GM10248 (cell line): ENCODE data around the gene KLHL25.

Experiments
- CTCF ChIA-PET: fragments of 300-600 bp; sonication (Branson Sonifier 250); formaldehyde crosslinking; extraction: SDS; loops from one replicate; lab custom pipeline; 2021; ENCODE audit warnings: antibody characterized with exemption; lab: Yijun Ruan, JAX
- POLR2A ChIA-PET: fragments of 350-650 bp; sonication (Branson Sonifier 250); formaldehyde crosslinking; extraction: SDS; loops from one replicate; lab custom pipeline; 2020; ENCODE audit warnings: antibody characterized with exemption; lab: Yijun Ruan, JAX
- DNase-seq: peaks from one replicate; pipeline ENCODE4 v3.0.0; 2012; ENCODE audit errors: extremely low spot score
- TF ChIP-seq, protein P1 (sequence below): IDR thresholded peaks from 2 replicates; pipeline ENCODE4 v1.5.1; 2012; ENCODE audit warnings: mild to moderate bottlenecking, low read depth; ENCODE audit errors: extremely low read depth, missing control alignments, control extremely low read depth

Gene KLHL25

DNA sequence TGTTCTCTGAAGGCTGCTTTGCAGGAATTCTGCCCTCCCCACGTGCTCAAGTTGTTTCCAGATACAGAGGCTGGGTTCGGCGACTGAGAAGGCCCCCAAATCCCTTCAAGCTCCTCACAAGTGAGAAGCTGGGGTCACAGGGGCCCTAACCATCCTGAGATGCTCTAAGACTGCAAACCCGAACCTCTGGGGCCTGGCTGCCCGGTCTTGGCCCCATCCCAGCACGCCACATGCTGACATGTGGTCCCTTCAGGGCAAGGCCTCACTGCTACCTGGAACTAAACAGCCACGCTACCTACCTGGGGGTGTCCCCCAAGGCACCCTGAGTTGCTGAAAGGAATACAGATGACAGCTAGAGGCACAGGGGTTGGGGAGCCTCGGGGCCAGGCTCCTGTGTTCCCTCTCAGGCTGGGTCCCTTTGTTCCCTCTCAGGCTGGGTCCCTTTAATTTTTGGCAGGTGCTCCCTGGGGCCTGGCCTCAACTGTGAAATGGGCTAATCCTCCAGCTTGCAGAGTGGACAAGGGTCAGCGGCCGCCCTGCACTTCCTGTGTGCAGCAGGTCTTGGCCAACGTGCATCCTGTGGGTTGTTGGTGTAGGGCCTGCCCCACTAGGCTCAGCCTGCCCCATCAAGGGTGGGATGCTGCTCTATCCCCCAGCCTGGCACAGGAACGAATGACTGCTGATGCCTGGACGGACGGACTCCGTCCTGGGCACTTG lies 32.5 kb downstream of the KLHL25 start:
- POLR2A ChIA-PET: interaction anchor here (0.6 kb wide), 1 partner anchor 23 kb away, joined by 3 read pairs; no protein-coding TSS in a partner anchor

DNA sequence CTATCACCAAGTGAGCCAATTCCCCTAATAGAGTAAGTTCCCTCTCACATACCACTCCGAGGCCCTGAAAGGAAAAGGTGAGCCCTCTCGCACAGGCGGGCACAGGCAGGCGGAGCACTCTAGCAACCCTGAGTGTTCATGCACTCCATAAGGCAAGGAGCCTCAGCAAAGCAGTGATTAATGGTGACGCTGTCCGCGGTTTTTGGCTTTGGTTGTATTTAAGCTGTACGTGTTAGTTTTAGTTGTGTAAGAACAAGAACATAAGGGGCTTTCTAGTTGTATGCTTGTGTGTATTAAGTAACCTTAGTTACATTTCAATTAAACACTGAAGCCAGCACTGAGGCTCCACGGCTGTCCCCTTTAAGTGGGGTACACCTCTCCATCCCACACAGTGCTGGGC lies 33.1 kb downstream of the KLHL25 start:
- no peak for DNase-seq
- ChIA-PET CTCF (interaction anchor here (1.1 to 2.3 kb wide), 4 partner anchors 10 to 37 kb away, joined by 3 to 7 read pairs (median 3); no protein-coding TSS in a partner anchor), POLR2A (no interaction called here)
- TF ChIP-seq, protein P1, sequence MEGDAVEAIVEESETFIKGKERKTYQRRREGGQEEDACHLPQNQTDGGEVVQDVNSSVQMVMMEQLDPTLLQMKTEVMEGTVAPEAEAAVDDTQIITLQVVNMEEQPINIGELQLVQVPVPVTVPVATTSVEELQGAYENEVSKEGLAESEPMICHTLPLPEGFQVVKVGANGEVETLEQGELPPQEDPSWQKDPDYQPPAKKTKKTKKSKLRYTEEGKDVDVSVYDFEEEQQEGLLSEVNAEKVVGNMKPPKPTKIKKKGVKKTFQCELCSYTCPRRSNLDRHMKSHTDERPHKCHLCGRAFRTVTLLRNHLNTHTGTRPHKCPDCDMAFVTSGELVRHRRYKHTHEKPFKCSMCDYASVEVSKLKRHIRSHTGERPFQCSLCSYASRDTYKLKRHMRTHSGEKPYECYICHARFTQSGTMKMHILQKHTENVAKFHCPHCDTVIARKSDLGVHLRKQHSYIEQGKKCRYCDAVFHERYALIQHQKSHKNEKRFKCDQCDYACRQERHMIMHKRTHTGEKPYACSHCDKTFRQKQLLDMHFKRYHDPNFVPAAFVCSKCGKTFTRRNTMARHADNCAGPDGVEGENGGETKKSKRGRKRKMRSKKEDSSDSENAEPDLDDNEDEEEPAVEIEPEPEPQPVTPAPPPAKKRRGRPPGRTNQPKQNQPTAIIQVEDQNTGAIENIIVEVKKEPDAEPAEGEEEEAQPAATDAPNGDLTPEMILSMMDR: no peak

More for the DNA sequence above, 32.5 kb downstream of the KLHL25 start:
- TF ChIP-seq, protein P1: no peak
- no peak for DNase-seq
- CTCF ChIA-PET: interaction anchor here (1.6 to 2.3 kb wide), 2 partner anchors 17 to 38 kb away, joined by 3 to 7 read pairs; no protein-coding TSS in a partner anchor

DNA sequence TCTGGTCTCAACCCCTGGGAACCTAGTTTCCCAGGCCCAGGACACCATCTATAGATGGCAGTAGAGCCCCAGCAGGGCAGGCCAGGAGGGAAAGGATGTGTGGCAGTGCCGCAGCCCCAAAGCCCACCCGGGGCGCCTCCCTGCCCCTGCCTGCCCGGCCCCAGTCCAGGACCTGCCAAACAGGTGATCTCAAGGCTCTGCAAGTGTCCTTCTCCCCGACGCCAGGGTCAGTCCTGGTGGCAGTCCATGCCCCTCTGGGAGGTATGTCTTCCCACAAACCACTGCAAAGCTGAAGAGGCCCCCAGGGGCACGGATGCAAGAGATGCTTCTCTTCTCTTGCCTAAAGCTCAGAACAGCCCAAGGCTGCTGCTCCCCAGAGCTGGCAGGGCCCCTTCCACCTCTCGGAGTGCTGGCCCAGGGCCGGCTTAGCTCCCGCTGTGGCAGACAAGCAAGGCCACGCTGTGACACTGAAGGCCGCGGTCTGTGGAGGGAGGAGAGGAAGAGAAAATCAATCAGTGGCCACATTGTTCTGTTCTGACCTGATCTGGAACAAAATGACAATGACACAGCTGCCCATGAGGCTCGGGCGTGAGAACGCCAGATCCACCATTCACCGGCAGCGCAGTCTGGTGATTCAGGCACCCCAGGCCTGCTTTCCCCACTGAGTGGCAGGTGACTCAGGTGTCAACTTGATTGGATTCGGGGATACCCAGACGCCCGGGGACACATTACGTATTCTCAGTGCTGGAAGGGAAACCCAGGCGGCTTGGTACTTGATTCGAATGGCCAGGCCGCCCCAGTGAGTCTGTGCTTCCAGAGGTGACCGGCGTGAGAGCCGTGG lies 34.0 kb downstream of the KLHL25 start:
- DNase-seq: no peak
- POLR2A ChIA-PET: interaction anchor here (1.0 kb wide), 1 partner anchor 11 kb away, joined by 4 read pairs; no protein-coding TSS in a partner anchor
- CTCF ChIA-PET: interaction anchor here (0.7 to 2.3 kb wide), 7 partner anchors 9 to 128 kb away, joined by 3 to 7 read pairs (median 3); no protein-coding TSS in a partner anchor
- TF ChIP-seq, protein P1: no peak

DNA sequence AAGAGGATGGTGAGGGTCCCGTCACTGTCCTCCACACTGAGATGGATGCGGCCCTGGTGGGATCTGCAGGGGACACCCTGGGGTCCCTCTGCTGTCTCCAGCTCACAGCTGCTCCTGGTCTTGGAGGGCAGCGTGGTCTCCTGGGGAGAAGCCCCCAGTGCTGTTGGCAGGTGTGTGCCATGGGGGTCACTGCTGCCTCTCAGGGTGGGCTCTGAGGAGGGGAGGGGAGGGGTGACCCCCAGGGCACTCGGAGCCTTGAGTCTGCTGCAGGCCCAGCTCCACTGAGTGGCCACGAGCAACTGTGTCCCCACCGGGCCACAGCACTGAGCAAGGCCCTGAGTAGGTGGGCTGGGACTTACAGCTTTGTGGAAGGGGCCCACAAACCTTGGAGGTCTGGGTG lies 34.7 kb downstream of the KLHL25 start:
- ChIA-PET POLR2A (no interaction called here), CTCF (interaction anchor here (1.4 to 2.3 kb wide), 2 partner anchors 10 to 19 kb away, joined by 3 to 7 read pairs; no protein-coding TSS in a partner anchor)
- TF ChIP-seq, protein P1: no peak
- DNase-seq: no peak

DNA sequence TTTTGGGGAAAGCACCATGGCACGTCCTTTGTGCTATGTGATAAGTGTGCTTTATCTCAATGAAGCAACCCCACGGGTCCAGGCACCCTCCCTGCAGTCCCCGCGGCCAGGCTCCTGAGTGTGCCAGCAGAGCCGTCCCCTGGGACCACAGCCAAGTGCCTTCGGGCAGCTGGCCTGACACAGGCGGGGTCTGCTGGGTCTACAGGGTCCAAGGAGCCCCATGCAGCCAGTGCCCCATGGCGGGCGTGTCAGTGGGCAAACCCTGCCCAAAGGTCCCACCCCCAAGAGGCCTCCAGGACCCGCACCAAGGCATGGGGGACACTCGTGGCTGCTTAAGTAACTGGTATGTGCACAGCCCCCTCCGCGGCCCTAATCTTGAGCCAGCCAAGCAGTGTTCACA lies 35.3 kb downstream of the KLHL25 start:
- ChIA-PET CTCF (no interaction called here), POLR2A (interaction anchor here (0.6 kb wide), 1 partner anchor 40 kb away, joined by 3 read pairs; no protein-coding TSS in a partner anchor)
- TF ChIP-seq, protein P1: no peak
- no peak for DNase-seq

DNA sequence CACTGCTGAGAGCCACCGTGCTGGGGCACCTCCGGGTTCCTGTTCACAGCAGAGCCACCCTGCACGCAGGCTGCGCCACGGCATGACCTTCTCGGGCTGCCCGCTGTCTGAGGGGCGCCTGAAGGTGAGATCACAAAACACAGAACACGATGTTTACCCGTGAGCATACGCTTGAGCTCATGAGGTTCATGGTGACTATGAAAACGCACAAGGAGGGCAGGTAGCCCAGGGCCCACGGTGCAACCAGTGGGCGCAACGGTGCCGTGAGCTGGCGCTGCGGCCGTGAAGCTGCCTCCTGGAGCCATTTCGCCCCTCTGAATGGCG lies 36.1 kb downstream of the KLHL25 start:
- ChIA-PET POLR2A (no interaction called here), CTCF (no interaction called here)
- no peak for DNase-seq
- TF ChIP-seq, protein P1: no peak
